OCI-LY7 (cell line): Measurements from ENCODE around the gene PPP2R3A. TPM values are rescaled to one million over a fixed set of nuclear protein-coding genes. Genes with fewer than 3 reads are reported as not detected.

Experiments used
- BruUV-seq: library from RNA; stranded (reverse); fragments of 400-500 nt; replicated peaks from 2 replicates; lab custom pipeline; 2021; lab: Mats Ljungman, UMichigan
- CTCF ChIA-PET: fragments of 300-600 bp; sonication (Branson Sonifier 250); formaldehyde crosslinking; loops from one replicate; lab custom pipeline; 2022; ENCODE audit warnings: antibody characterized with exemption; ENCODE audit not compliant: unreplicated experiment; lab: Charles Lee
- POLR2A ChIA-PET: fragments of 300-600 bp; sonication (Branson Sonifier 250); formaldehyde crosslinking; loops from one replicate; lab custom pipeline; 2022; ENCODE audit warnings: antibody characterized with exemption; lab: Charles Lee
- DNase-seq: peaks from one replicate; pipeline ENCODE4 v3.0.0-alpha.2; 2015; ENCODE audit warnings: low spot score
- H2AFZ ChIP-seq: fragments of 200-600 bp; sonication (generic), shearing (Covaris generic); 2 replicates; pipeline ENCODE4 v1.6.1; 2014; ENCODE audit warnings: mild to moderate bottlenecking, antibody characterized with exemption, low read length, moderate library complexity
- H3K27ac ChIP-seq: fragments of 200-600 bp; sonication (generic); 2 replicates; pipeline ENCODE4 v1.5.1; 2014; ENCODE audit warnings: mixed run types, low read depth, mild to moderate bottlenecking, moderate library complexity, low read length, inconsistent platforms; ENCODE audit not compliant: poor library complexity, severe bottlenecking
- H3K36me3 ChIP-seq: fragments of 200-600 bp; sonication (generic); 2 replicates; pipeline ENCODE4 v1.6.1; 2014; ENCODE audit warnings: mild to moderate bottlenecking, antibody characterized with exemption, low read length, moderate library complexity, mixed read lengths; ENCODE audit not compliant: insufficient read depth
- H3K4me1 ChIP-seq: fragments of 200-600 bp; sonication (generic); 2 replicates; pipeline ENCODE4 v1.5.1; 2014; ENCODE audit warnings: mild to moderate bottlenecking, low read length; ENCODE audit not compliant: insufficient read depth, poor library complexity, severe bottlenecking
- H3K4me2 ChIP-seq: fragments of 200-600 bp; sonication (generic); 2 replicates; pipeline ENCODE4 v1.6.1; 2014; ENCODE audit warnings: mild to moderate bottlenecking, low read length
- H3K4me3 ChIP-seq: fragments of 200-600 bp; sonication (generic); 2 replicates; pipeline ENCODE4 v1.5.1; 2014; ENCODE audit warnings: mild to moderate bottlenecking, low read depth, low read length; ENCODE audit not compliant: poor library complexity, severe bottlenecking
- H3K79me2 ChIP-seq: fragments of 200-600 bp; sonication (generic); 2 replicates; pipeline ENCODE4 v1.6.1; 2016; ENCODE audit warnings: low read depth, mild to moderate bottlenecking, low read length, moderate library complexity, mixed read lengths; ENCODE audit not compliant: insufficient read depth
- H3K9me2 ChIP-seq: fragments of 200-600 bp; sonication (generic); 2 replicates; pipeline ENCODE4 v1.6.1; 2016; ENCODE audit warnings: mild to moderate bottlenecking, low read length, mixed read lengths; ENCODE audit not compliant: insufficient read depth
- H3K9me3 ChIP-seq: fragments of 200-600 bp; sonication (generic); 2 replicates; pipeline ENCODE4 v1.6.1; 2014; ENCODE audit warnings: mild to moderate bottlenecking, mixed run types, low read length, mixed read lengths
- H4K20me1 ChIP-seq: fragments of 200-600 bp; sonication (generic); 2 replicates; pipeline ENCODE4 v1.6.1; 2014; ENCODE audit warnings: mild to moderate bottlenecking, antibody characterized with exemption, low read length, moderate library complexity, mixed read lengths; ENCODE audit not compliant: insufficient read depth
- EZH2phosphoT487 ChIP-seq: fragments of 200-600 bp; sonication (generic); IDR thresholded peaks from 2 replicates; pipeline ENCODE4 v1.6.1; 2018; ENCODE audit warnings: low read depth, borderline replicate concordance, mild to moderate bottlenecking, mixed run types, antibody characterized with exemption, low read length, moderate library complexity, mixed read lengths
- intact Hi-C: fragments of 100-400 bp; cut with micrococcal nuclease; formaldehyde crosslinking; loops from one replicate; pipeline ENCODE4 v1.10.0; 2022; ENCODE audit not compliant: unreplicated experiment
- total RNA-seq, 2 experiments: library from RNA; depleted of rRNA in 1 of 2; stranded (reverse); fragments of >200 nt in 1 of 2; shearing (Covaris generic) in 1 of 2; gene quantifications; 2 replicates each; pipeline ENCODE4 v1.2.3, GENCODE V29; 2014 to 2022
- TF ChIP-seq, protein P1 (sequence below): fragments of 200-600 bp; sonication (generic); conservative IDR thresholded peaks from 2 replicates; pipeline ENCODE4 v1.5.1; 2014; ENCODE audit warnings: mild to moderate bottlenecking, antibody characterized with exemption, low read length, moderate library complexity, mixed read lengths

Gene PPP2R3A
- total RNA-seq, 2 experiments from 2014 or later = 0.22 to 0.27 TPM

DNA sequence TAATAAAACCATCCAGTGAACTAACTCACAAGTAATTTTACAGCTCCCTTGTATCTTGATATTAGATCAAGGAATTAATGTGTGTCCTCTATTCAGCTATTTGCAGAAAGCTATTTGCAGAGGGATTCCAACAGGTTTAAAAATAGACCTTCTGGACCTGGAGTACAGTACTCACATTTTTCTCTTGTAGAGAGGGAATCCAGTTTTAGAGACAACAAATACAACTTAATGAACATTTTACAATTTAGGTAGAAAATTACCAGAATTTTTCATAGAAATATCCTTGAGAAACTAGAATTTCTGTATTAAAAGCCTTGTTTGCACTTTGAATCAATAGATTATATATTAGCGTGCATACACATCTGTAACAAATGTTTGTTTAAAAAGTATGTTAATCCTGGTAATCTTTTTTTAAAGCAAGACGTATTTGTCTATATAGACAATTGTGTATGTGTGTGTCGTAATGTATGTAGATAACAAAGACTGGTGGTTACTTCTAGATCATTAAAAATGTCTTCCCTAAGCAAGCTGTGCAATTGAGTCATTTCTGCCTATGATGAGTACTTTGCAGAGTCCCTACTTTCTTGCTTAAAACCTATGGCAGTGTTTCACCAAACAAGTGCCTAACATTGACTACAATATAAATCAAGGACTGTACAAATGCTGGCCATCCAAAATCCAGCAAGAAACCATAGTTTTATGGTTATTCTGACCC is 57.9 kb downstream of the PPP2R3A start:
- H4K20me1 ChIP-seq = no peaks in the 10 kb centered on the region; the same call in 1 of the 2 replicates
- ChIA-PET CTCF (no interaction called here), POLR2A (interaction anchor here (0.6 kb wide), 1 partner anchor 10 kb away, joined by 4 read pairs; no protein-coding TSS in a partner anchor)
- H3K4me3 ChIP-seq = no peak overlapping the region
- H3K4me2 ChIP-seq = no peak overlapping the region
- no peak for TF ChIP-seq EZH2phosphoT487
- TF ChIP-seq, protein P1, sequence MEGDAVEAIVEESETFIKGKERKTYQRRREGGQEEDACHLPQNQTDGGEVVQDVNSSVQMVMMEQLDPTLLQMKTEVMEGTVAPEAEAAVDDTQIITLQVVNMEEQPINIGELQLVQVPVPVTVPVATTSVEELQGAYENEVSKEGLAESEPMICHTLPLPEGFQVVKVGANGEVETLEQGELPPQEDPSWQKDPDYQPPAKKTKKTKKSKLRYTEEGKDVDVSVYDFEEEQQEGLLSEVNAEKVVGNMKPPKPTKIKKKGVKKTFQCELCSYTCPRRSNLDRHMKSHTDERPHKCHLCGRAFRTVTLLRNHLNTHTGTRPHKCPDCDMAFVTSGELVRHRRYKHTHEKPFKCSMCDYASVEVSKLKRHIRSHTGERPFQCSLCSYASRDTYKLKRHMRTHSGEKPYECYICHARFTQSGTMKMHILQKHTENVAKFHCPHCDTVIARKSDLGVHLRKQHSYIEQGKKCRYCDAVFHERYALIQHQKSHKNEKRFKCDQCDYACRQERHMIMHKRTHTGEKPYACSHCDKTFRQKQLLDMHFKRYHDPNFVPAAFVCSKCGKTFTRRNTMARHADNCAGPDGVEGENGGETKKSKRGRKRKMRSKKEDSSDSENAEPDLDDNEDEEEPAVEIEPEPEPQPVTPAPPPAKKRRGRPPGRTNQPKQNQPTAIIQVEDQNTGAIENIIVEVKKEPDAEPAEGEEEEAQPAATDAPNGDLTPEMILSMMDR = no peak
- DNase-seq = no peak
- H2AFZ ChIP-seq = no peak overlapping the region
- no TSS peak for BruUV-seq
- no peaks in the 10 kb centered on the region for H3K79me2 ChIP-seq
- H3K9me2 ChIP-seq = no peaks in the 10 kb centered on the region
- intact Hi-C loops = no loop called here
- H3K36me3 ChIP-seq = no peaks in the 10 kb centered on the region
- no peaks in the 10 kb centered on the region for H3K9me3 ChIP-seq
- no peak overlapping the region for H3K27ac ChIP-seq
- no peaks in the 10 kb centered on the region for H3K4me1 ChIP-seq

- no peaks in the 10 kb centered on the region for H3K9me3 ChIP-seq
- no peak for DNase-seq
- H3K4me3 ChIP-seq = no peak overlapping the region
- H3K36me3 ChIP-seq = no peaks in the 10 kb centered on the region
- TF ChIP-seq EZH2phosphoT487 = no peak
- TF ChIP-seq, protein P1 = no peak
- intact Hi-C loops = no loop called here
- H2AFZ ChIP-seq = no peak overlapping the region
- no peak overlapping the region for H3K4me2 ChIP-seq
- H3K79me2 ChIP-seq = no peaks in the 10 kb centered on the region
- ChIA-PET POLR2A (interaction anchor here (0.8 kb wide), 1 partner anchor 19 kb away, joined by 3 read pairs; no protein-coding TSS in a partner anchor), CTCF (no interaction called here)
- H4K20me1 ChIP-seq = no peaks in the 10 kb centered on the region
- H3K9me2 ChIP-seq = no peaks in the 10 kb centered on the region
- no TSS peak for BruUV-seq
- no peak overlapping the region for H3K27ac ChIP-seq
- H3K4me1 ChIP-seq = no peaks in the 10 kb centered on the region
Measured at GRCh38 chr3:136036306-136036705, 70.8 kb downstream of the PPP2R3A start.

DNA sequence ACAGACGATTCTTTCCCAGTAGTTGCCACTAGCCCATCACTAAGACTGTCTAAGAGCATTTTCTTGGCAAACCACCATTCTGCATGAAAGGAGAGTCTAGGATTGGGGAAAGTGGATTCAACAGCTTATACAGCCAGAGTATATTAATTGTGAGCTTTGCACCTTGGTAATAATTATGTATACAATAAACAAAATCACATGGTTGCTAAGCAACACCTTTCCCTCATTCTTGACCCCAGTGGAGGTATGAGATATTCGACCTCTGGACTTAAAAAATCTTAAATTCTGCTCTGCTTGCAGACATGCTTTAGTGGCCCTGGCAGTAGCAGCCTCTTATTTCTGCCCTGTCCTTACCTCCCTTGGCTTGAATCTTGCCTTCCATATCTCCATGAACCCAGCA is 73.1 kb downstream of the PPP2R3A start:
- Histone ChIP-seq H3K79me2 (no peaks in the 10 kb centered on the region), H3K4me1 (no peaks in the 10 kb centered on the region), H3K27ac (no peak overlapping the region), H3K4me3 (no peak overlapping the region), H3K36me3 (no peaks in the 10 kb centered on the region), H2AFZ (no peak overlapping the region), H3K9me2 (no peaks in the 10 kb centered on the region), H3K4me2 (no peak overlapping the region), H3K9me3 (no peaks in the 10 kb centered on the region), H4K20me1 (no peaks in the 10 kb centered on the region)
- intact Hi-C loops = no loop called here
- CTCF ChIA-PET = no interaction called here
- POLR2A ChIA-PET = interaction anchor here (0.6 kb wide), 1 partner anchor 11 kb away, joined by 3 read pairs; no protein-coding TSS in a partner anchor
- BruUV-seq = no TSS peak
- no peak for DNase-seq
- TF ChIP-seq, protein P1 = no peak
- no peak for TF ChIP-seq EZH2phosphoT487
